Measurements from ENCODE around the gene SIK1.
"Not testable (repeated sequence)": the region's sequence is repeated elsewhere in the genome, so short reads cannot be mapped to it uniquely, and the experiment has no call there.

SIK1 gene

DNA sequence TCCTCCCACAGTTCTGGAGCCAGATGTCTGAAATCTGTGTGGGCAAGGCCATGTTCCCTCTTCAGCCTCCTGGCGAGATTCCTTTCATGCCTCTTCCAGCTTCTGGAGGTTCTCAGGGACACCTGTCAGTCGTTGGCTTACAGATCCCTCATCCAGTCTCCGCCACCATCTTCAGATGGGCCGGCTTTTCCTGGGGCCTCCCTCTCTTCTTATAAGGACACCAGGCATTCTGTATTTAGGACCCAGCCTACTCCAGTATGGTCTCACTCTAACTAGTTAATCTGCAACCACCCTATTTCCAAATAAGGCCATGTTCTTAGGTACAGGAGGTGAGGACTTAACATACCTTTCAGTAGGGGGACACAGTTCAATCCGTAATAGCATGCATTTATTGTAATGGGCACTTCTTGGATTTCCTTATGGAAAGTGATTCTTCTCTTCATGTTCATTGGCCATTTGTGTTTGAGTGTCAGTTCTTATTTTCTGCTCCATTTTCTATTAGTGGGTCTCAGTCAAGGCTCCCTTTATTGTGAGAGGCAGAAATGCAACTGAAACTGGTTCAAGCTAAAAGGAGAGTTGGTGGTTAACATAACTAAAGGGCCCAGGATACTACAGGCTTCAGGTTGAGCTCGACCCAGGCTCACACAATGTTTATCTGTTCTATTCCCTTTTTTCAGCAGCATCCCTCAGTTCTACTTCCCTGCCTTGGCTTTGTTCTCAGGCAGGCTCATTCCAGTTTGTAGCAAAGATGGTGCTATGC is 12.6 kb upstream of the SIK1 start:
- not testable (repeated sequence) for FAIRE-seq

DNA sequence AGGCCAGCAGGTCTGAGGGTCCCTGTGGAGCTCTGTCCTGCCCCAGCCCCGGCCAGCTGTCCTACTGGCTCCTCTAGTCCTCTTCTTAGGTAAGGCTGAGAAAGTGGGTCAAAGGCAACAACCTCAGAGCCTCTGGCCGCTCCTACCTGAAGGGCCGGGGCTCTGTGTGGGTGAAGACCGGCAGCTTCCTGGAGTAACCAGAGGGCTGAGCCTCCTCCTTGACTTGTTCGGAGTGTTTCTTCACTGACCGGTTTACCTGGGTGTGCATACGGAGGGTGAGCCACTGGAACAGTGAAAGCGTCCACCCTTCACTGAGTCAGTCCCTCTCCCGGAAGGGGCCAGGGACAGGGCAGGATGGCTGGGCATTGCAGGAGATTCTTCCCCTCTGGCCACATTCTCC is 9.3 kb upstream of the SIK1 start:
- not testable (repeated sequence) for FAIRE-seq

DNA sequence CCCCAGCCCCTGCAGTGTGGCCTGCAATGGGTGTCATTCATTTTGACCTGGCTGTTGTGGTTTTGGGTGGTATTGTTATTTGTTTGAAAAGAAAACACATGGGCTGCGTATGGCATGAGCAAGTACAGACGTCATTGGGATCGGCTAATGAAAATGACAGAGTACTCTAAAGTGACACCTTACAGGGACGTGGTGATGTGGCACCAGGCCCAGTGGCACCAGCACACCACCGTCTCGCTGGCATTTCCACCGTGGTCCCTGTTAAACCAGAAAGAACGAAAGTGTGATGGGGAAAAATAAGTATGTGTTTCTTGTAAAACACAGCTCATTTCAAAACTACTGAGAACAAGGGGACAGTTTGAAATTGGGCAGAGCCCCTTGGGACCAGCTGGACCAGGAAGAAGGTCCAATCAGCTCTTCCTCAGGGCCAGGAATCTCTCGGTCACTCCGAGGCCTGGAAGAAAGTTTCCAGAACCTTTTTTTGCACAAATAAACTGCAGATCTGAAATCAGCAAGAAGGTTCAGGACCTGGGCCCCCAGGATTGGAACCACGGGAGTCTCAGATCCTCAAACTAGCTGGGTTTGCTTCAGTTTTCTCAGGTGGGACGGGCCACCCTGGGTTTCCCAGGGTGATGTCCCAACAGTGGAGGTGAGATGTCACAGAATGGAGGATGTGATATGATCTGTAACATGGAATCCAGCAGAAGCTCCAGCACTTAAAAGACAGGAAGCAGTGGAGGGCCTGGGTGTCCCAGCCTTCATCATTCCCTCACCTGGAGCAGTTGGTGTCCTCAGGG is 6.6 kb upstream of the SIK1 start:
- FAIRE-seq = not testable (repeated sequence)

DNA sequence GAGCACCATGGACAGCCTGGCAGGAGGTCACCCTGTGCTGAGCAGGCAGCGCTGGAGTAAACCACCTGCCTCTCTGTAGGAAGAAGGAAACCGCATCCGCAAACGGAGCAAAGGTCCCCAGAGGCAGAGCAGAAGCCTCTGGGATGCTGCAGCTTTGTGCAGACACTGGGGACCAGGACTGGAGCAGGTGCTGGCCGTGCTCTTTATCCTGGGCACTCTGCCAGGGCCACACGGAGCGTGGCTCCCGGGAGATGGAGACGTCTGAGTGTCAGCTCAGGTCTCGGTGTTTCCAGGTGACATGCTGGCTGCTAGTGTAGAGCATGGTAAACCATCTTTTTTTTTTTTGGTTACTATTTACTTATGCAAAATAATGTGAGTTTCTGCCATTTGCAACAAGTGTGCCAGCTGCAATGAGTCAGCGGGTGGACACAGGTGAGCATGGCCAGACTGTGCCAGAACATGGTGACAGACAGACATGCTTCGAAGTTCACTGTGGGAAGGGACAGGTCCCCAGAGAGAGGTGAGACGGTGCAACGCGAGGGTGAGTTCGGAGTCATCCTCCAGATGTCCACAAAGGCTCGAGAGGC is 4.0 kb upstream of the SIK1 start:
- FAIRE-seq = not testable (repeated sequence)

DNA sequence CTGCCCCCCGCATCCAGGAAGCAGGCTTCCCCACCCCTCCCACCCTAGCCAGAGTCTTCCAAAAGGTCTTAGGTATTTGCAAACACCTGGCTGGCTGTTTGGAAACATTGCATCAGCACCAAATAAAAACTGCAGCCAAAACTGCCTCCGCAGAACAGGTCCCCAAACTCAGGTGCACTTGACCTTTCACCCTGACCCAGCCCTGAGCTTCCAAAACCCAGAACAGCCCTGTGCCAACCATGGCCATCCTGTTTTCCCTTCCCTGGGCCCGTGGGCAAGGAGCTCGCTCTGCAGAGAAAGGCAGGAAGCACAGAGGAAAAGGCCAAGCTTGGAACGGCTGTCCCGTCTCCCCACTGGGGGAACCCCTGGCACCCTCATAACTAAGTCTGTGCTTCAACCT is 2.0 kb upstream of the SIK1 start:
- not testable (repeated sequence) for FAIRE-seq

DNA sequence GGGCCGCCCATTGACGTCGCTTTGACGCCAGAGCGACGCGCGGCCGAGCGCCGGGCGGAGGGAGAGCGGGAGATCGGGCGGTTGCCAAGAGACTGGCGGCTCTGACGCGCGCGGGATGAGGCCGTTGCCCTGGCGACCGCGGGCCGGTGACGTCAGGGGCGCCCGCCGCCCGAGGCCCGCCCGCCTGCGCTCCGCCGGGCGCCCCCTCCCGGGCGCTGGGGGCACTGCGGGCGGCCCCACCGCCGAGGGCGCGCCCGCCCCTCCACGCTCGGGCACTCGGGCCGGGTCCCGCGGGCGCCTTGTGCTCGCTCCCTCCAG is 270 bp upstream of the SIK1 start:
- FAIRE-seq = not testable (repeated sequence)

DNA sequence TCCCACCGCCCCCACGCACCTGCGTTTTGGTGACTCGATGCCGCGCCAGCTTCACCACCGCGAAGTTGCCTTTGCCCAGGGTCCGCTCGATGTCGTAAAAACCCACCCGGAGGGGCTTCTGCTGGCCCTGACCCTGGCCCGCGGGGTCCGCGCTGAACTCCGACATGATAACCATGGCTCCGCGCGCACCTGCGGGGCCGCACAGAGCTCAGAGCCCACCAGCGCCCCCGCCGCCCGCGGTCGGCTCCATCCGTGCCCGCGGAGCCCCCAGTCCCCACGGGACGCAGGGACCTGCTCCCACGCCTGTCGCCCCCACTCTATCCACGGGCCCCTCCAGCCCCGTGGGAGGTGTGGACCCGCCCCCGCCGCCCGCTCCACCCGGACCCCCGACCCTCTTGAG is 927 bp downstream of the SIK1 start:
- FAIRE-seq = not testable (repeated sequence)

DNA sequence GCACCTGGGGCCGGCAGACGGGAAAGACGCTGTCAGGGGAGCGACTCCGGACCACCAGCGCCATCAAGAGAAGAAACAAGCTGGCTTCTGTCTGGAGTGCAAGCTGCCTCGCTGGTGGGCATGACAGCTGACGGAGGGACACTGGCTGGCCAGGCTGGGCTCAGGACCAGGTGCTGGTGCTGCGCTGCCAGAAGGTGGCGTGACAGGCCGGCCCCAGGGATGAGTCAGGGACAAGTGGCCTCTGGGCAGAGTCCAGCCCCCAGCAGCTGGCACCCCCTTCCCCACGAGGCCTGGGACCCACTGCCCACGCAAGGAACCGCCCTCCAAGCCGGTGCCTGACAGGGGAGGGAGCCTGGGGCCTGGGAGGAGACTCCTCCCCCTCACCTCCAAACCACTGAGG is 7.5 kb downstream of the SIK1 start:
- FAIRE-seq = not testable (repeated sequence)

DNA sequence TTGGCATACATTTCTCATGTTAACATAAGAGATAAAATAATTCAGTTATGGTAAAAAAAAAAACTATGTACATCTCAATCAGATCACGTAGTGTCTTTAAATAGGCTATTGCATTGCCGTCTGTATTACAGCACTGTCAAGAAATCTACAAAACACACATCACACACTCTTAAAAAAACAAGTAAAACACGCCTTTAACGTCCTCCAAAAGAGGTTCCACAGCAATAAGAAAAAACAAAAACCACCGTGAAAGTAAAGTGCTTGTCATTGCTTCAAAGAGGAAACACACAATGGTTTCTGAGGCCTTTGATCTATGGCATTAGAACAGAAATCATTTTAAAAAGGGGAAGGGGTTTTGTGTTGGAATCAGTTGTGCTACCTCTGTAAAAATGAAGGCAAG is 12.4 kb downstream of the SIK1 start:
- not testable (repeated sequence) for FAIRE-seq

DNA sequence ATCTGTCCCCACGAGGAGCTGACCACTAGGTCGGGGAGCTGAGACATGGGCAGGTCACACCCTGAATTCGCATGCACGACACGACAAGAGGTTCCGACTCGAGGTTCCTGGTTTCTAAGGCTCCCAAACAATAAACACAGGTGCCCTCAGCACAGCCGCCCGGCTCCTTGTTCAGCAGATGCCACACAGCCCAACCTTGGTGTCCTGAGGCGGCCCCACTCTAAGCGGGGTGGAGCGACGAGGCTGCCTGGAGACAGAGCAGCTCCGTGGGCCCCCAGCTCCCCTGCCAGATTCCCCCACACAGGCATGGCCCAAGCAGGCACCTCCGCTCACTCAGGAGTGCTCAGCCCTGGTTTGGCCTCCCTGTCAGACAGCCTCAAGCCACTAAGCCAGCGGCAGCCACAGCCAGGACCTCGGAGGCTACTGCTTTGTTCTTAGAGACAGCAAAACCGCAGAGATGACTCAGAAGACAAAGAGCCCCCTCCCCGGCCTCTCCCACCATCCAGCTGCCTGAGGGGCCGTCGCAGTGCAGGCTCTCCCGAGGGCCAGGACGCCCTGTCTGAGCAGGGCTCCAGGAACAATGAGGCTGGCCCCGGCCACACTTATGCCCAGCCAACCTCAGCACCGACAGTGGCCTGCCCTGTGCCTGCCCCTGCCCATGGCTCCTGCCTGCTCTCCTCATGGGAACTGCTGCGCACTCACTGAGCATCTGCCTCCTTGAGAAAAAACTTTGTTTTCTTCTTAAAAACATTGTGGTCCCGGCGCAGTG is 14.7 kb downstream of the SIK1 start:
- not testable (repeated sequence) for FAIRE-seq

DNA sequence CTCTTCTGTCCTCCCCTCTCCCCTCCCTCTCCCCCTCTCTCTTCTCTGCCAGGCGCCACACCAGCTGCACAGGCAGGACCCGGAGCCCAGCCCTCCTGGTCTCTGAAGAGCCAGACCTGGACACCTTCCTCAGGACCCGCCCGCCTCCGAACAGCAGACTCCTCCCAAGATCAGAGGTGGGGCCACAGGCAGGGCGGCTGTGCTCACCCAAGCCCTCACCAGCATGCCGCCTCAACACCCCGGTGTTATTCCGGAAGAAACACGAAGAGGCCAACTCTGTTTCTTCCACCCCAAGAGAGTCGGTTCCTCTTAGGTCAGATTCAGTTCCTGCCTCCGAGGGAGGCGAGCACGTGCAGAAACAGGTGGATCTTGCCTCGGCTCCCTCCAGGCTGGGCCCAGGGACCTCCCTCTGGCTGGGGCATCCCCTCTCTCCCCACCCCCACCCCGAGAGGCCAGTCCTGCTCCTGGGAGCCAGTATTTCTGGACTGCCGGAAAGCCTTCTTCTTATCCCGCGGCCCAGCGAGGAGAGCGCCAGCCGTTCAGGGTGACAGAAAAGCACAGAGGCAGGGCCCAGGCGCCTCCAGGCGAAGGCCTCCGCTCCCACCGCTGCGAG is 16.4 kb downstream of the SIK1 start:
- not testable (repeated sequence) for FAIRE-seq

DNA sequence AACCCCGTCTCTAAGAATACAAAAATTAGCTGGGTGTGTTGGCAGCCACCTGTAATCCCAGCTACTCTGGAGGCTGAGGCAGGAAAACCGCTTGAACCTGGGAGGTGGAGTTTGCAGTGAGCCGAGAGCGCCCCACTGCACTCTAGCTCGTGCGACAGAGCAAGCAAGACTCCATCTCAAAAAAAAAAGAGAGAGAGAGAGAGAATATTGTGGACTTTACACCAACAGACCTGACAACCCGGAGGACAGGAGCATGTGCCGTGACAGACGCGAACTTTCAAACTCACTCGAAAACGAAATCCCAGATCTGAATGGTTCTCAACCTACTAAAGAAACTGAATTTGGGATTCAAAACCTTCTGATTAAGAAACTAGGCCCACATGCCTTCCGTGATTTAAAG is 19.8 kb downstream of the SIK1 start:
- not testable (repeated sequence) for FAIRE-seq

DNA sequence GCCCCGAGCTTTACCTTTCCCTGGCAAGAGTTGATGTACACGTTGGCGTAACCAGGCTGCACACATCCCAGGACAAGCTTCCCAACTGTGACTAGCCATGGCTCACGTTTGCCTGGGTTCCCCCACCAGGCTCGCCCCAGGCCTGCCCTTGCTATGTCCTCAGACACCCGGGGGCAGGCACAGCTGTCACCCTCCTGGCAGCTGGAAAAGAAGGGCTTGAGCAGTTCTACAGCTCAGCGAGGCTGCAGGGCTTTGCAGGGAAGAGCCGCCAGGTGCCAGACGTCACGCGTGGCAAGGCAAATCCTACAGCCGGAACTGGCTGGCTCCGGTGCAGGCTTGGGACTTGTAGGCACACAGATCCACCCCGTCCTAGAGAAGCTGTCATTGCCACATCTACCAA is 22.5 kb downstream of the SIK1 start:
- not testable (repeated sequence) for FAIRE-seq

DNA sequence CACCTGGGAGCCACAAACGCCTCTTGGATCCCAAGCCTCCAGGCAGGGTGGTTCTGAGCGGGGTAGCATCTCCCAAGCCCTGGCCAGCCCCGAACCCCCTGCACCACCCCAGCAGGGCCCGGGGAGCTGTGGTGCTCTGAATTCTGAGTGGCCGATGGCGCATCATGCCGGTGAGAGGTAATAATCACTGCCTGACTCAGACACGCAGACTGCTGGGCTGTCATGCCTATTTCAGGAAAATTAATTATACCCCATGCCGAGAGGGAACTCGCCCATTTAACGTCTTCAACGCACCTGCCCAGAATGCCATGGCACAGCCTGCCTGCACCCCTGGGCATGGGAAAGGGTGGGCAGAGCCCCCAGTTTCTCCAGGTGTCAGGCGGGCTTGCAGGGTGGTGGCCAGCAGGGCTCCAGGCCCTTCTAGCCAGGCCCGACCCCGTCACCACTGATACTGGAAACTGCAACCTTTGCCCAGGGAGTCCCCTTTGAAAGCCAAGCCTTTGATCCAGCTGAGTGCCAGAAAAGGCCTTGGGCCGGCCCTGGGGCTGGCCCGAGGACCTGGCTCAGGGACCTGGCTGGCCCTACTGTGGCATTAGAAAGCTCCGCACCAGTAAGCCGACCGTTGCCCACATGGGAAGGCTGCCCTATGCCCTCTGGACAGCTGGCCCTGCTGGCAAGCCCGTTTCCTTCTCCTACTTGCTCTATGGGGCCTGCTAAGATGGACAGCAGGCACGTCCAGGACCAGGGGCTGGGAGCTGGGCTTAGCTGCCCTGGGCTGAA is 23.1 kb downstream of the SIK1 start:
- not testable (repeated sequence) for FAIRE-seq

DNA sequence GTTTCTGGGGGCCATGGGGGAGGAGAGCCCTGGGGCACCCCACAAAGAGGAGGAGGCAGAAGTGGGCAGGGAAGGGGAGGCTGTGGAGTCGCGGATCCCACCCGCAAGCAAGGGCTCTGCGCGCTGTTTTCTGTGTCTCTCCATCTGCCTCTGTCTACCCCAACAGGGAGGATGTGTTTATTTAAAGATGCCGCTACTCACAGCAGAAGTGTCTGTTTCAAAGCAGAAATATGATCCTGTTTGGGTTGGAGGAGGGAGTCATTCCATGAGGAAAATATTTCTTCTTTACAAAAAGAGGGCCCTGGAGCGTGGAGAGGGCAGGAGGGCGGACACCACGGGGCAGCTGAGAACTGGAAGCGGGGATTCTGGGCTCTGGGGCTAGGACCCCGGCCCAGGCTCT is 25.8 kb downstream of the SIK1 start:
- not testable (repeated sequence) for FAIRE-seq

DNA sequence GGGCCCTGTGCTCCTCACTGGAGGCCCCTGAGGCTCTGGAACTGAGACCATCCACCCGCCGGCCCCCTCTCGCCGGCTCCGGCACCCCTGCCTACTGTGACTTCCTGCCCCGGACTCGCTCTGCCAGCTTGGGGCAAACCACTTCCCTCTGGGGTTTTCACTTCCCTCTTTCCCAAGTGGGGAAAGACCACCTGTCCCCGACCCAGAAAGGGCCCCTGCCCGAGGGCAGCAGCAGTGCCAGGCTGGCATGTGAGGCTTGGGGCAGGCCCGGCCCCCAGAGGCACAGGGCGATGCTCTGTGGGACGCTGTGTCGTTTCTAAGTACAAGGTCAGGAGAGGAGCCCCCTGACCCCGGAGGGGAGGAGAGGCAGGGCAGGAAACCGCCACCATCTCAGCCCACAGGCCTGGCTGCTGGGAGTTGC is 27.3 kb downstream of the SIK1 start:
- FAIRE-seq = not testable (repeated sequence)

DNA sequence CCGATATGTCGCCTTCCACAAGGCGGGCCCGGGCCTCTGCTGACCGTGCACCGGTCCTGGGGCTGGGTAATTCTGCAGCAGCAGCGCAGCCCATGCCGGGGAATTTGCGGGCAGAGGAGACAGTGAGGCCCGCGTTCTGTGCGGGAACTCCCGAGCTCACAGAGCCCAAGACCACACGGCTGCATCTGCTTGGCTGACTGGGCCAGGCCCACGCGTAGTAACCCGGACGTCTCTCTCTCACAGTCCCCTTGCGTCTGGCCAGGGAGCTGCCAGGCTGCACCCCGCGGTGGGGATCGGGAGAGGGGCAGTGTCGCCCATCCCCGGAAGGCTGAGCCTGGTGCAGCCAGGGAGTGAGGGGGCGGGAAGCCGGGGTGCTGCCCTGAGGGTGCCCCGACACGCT is 27.8 kb downstream of the SIK1 start:
- not testable (repeated sequence) for FAIRE-seq

DNA sequence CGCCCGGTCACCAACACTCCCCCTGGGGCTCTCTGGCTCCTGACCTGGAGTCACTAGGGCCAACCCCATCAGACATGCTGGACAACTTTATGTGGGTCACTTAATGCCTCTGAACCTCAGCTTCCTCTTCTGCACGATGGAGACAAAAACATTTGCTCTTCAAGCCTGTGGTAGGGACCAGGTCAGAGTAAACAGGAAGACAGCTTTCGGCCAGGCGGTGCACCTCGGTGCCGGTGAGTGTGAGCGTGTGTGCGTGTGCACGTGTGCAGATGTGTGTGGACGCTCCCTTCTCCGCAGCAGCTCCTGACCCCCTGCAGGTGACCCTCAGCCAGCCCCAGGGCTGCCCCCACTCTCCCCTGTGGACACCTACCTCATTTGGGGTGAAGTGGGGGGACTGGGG is 28.4 kb downstream of the SIK1 start:
- not testable (repeated sequence) for FAIRE-seq

DNA sequence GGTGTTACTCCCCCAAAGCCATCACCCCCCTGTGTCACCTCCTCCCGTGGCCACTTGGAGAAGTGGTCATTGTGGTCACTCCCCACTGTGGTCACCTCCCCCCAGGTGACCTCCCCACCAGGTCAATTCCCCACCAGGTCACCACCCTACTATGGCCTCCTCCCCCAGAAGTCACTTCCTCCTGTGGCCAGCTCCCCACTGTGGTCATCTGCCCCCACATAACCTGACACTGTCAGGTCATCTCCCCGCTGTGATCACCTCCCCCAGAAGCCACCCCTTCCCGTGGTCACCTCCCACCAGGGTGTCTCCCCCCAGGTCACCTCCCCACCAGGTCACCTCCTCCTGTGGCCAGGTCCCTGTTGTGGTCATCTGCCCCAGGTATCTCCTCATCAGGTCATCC is 28.9 kb downstream of the SIK1 start:
- not testable (repeated sequence) for FAIRE-seq

DNA sequence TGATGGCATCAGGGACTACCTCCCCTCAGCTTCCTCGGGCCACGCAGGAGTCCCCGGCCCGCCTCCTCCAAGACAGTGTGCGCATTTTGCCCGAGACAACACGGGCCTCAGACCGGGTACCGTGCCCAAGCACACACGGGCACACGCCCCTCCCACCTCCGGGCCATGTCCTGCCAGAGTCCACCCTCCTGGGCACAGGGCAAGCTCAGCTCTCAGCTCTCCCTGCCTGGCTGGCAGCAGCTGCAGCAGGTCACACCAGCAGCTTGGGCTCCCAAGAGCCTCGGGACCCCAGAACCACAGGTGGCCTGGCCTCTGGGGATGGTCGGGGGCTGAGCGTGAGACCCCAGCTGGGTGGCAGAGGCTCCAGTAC is 29.5 kb downstream of the SIK1 start:
- FAIRE-seq = not testable (repeated sequence)

DNA sequence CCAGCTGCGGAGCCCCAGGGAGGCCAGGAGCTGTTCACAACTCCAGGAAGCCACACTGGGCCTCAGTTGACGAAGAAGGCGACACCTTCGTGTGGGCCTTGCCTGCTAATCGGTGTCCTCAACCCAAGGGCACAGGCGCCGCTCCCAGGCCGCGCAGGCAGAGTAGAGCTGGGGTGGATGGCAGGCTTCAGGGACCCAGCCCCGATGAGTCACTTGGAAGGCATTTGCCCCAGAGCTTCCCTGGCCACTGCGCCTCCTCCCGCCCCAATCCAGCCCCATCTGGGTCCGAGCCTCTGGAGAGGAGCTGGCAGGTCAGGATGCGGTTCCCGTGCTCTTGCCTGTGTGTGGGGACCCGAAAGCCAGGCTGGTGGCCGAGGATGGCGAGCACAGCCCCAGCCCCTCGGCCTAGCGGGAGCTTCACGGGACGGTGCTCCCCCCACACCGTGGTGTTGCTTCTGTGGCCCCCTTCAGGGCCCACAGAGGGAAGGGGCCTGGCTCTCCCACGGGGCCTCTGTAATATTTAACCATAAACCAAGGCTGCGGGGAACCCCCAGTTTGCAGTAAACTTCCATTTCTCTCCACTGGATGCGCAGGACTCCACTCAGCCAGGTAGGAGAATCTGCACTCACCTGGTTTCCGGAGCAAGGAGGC is 30.0 kb downstream of the SIK1 start:
- FAIRE-seq = not testable (repeated sequence)
